Effector memory CD4-positive, alpha-beta T cell (primary cell): Measurements from ENCODE around the gene ARL4C.

Experiments used
- DNase-seq, 3 donors: peaks; one replicate each; pipeline ENCODE4 v3.0.0-alpha.2; 2020
- H3K27ac ChIP-seq: 2 replicates; pipeline ENCODE4 v1.7.0; 2013; ENCODE audit warnings: mild to moderate bottlenecking, low read length, moderate library complexity; ENCODE audit not compliant: insufficient read depth, poor library complexity, severe bottlenecking
- H3K27me3 ChIP-seq: replicated peaks from 2 replicates; pipeline ENCODE4 v1.7.0; 2013; ENCODE audit warnings: mild to moderate bottlenecking, low read length; ENCODE audit not compliant: insufficient read depth, control insufficient read depth, poor library complexity, severe bottlenecking
- H3K36me3 ChIP-seq: 2 replicates; pipeline ENCODE4 v1.7.0; 2013; ENCODE audit warnings: mild to moderate bottlenecking, low read length, moderate library complexity; ENCODE audit not compliant: control insufficient read depth, insufficient read depth
- H3K4me1 ChIP-seq: 2 replicates; pipeline ENCODE4 v1.7.0; 2013; ENCODE audit warnings: low read length, mild to moderate bottlenecking; ENCODE audit not compliant: control insufficient read depth, insufficient read depth, poor library complexity, severe bottlenecking
- H3K4me3 ChIP-seq: 2 replicates; pipeline ENCODE4 v1.7.0; 2013; ENCODE audit warnings: low read length, low read depth, mild to moderate bottlenecking; ENCODE audit not compliant: insufficient read depth, poor library complexity, severe bottlenecking
- H3K9me3 ChIP-seq: 2 replicates; pipeline ENCODE4 v1.7.0; 2013; ENCODE audit warnings: mild to moderate bottlenecking, low read length, moderate library complexity; ENCODE audit not compliant: control insufficient read depth

Gene ARL4C

GRCh38 chr2:234450431-234451124, 46.3 kb downstream of the ARL4C start:
- Histone ChIP-seq H3K4me3 (no peak overlapping the region), H3K9me3 (no peaks in the 10 kb centered on the region), H3K27ac (peak overlapping the region; percentile 79), H3K27me3 (no peaks in the 10 kb centered on the region), H3K4me1 (peaks cover 43% of the 10 kb centered on the region), H3K36me3 (no peaks in the 10 kb centered on the region)
- no peak for DNase-seq

- Histone ChIP-seq H3K4me3 (no peak overlapping the region), H3K27me3 (no peaks in the 10 kb centered on the region), H3K27ac (no peak overlapping the region), H3K36me3 (no peaks in the 10 kb centered on the region), H3K4me1 (peaks cover 54% of the 10 kb centered on the region), H3K9me3 (no peaks in the 10 kb centered on the region)
- no peak for DNase-seq
Observed at GRCh38 chr2:234448506-234449184, 48.2 kb downstream of the ARL4C start.

- Histone ChIP-seq H3K9me3 (no peaks in the 10 kb centered on the region), H3K27me3 (no peaks in the 10 kb centered on the region), H3K36me3 (no peaks in the 10 kb centered on the region), H3K4me1 (peaks cover 58% of the 10 kb centered on the region), H3K27ac (peak overlapping the region; percentile 83), H3K4me3 (no peak overlapping the region)
- no peak for DNase-seq
Observed at GRCh38 chr2:234447963-234448362, 48.9 kb downstream of the ARL4C start.

GRCh38 chr2:234447189-234447588, 49.7 kb downstream of the ARL4C start:
- Histone ChIP-seq H3K4me1 (peaks cover 54% of the 10 kb centered on the region), H3K27ac (peak overlapping the region; percentile 83), H3K27me3 (no peaks in the 10 kb centered on the region), H3K36me3 (no peaks in the 10 kb centered on the region), H3K4me3 (no peak overlapping the region), H3K9me3 (no peaks in the 10 kb centered on the region)
- DNase-seq: no peak

GRCh38 chr2:234446404-234447076, 50.3 kb downstream of the ARL4C start:
- Histone ChIP-seq H3K36me3 (no peaks in the 10 kb centered on the region), H3K9me3 (no peaks in the 10 kb centered on the region), H3K4me3 (no peak overlapping the region), H3K27me3 (no peaks in the 10 kb centered on the region), H3K27ac (peak overlapping the region; percentile 83), H3K4me1 (peaks cover 49% of the 10 kb centered on the region)
- DNase-seq: peak; percentile 69 to 77 (median 76)

- Histone ChIP-seq H3K4me1 (peaks cover 43% of the 10 kb centered on the region), H3K9me3 (no peaks in the 10 kb centered on the region), H3K36me3 (no peaks in the 10 kb centered on the region), H3K4me3 (no peak overlapping the region), H3K27ac (peak overlapping the region; percentile 53), H3K27me3 (no peaks in the 10 kb centered on the region)
- peak; percentile 48 to 59 (median 49) for DNase-seq
Observed at GRCh38 chr2:234444893-234445292, 52.0 kb downstream of the ARL4C start.

- DNase-seq: no peak
- Histone ChIP-seq H3K27me3 (no peaks in the 10 kb centered on the region), H3K9me3 (no peaks in the 10 kb centered on the region), H3K4me3 (no peak overlapping the region), H3K4me1 (peaks cover 46% of the 10 kb centered on the region), H3K27ac (peak overlapping the region; percentile 53), H3K36me3 (no peaks in the 10 kb centered on the region)
Observed at GRCh38 chr2:234444242-234444730, 52.6 kb downstream of the ARL4C start.
